Hematopoietic multipotent progenitor cell treated with erythropoietin and hydrocortisone succinate and interleukin-3 and kit ligand, for 8 days (in vitro differentiated cells): ENCODE measurements around the gene PSMG4.

Source experiments
- DNase-seq: peaks from one replicate; pipeline ENCODE4 v3.0.0-alpha.2; 2015

The PSMG4 gene, protein sequence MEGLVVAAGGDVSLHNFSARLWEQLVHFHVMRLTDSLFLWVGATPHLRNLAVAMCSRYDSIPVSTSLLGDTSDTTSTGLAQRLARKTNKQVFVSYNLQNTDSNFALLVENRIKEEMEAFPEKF

GRCh38 chr6:3258720-3259490 is at the start of gene PSMG4:
Gene PSMG4, plus strand, starts transcription at chr6:3258947. Its CDS starts 76 bp downstream, at chr6:3259023.
- peak; percentile 80 for DNase-seq

DNA sequence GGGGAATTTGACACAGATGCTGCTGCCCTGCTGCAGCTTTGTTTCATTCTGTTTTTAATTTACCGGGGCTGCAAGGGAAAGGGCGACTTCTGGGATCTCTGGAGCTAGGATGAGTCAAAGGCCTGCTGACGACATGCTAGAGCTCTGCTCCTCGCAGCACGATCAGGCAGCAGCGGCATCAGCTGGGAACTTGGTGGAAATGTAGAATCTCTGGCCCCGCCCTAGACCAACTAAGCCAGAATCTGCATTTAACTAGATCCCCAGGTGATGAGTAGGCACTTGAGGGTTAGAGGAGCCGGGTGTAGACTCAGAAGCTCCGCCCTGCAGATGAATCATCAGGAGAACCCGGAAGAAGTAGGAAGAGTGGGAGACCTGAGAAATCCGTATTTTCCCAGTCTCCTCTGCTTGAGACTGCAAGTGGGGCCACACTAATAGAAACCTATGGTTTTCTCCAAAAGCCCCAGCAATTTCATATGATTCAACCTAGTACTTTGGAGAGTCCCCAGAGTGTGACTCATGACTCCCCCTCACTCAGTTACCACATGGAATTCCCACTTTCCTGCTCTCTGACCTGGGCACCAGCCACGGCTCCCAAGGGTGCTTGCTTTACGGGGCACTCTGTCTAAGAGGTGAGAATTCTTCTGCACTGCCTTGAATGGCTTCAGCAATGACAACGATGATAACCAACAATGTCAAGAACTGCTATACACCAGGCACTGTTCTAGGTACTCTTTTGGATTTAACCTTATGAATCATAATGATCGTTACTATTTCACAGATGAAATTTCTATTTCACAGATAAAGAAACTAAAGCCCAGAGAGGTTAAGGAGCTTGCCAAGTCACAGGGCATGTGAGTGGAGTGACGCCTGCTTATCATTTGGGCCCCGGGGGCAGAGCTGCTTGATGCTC is 49.4 kb upstream of the PSMG4 start:
- peak; percentile 89 for DNase-seq

DNA sequence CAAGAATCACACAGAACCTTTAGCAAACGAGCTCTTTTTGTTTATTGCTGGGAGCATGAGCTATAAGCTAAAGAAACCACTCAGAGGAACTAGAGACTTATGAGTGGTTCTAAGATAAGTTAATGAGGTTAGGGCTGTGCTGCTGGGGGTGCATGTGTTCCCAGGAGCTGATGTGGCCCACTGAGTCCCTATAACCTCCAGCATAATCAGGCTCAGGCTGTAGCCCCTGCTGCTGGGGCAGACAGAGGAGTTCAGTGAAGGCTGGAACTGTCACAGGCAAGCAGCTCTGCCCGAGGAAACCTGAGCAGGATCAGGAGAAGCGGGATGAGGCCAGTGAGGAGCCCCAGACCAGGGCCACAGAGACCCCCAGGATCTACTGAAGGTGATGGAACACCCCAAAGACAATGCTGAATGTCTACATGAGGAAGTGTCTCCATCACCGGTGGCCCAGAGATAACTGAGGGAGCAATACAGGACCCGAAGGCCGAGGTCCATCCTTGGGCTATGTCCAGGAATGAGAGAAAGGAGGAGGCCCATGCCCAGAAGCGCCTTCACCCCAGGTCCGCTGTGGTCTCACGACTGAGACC is 48.6 kb upstream of the PSMG4 start:
- DNase-seq, result no peak

GRCh38 chr6:3211681-3212080 is 47.1 kb upstream of the PSMG4 start:
- DNase-seq, result no peak

DNA sequence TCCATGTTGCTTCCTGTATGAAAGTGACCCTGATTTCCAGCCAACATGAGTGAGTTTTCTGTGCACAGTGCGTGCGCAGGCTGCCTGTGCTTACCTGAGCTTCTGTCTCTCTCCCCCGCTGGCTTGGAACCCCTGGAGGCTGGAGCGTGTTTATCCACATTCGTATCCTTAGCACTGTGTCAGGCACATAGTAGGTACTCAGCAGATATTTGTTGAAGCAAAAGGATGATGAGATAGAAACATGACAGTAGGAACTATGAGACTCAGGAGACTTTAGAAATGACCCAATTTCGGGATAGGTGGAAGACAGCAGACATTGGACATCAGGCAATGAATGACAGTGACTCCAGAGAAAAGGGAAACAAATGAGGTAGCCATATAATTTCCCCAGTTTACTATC is 46.5 kb upstream of the PSMG4 start:
- no peak for DNase-seq

DNA sequence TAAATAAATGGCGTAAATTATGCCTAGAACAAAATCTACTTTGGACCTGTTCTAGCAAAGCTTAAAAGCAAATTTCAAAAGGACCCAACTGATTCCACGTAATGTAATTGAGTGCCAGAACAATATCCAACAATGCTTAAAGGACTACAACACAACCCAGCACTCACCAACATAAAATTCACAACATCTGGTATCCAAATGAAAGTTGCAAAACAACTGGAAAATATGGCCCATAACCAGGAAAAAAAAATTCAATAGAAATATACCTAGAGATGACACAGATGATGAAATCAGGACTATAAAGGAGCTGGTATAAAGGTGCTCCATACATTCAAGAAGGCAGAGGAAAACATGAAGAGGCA is 45.4 kb upstream of the PSMG4 start:
- no peak for DNase-seq

DNA sequence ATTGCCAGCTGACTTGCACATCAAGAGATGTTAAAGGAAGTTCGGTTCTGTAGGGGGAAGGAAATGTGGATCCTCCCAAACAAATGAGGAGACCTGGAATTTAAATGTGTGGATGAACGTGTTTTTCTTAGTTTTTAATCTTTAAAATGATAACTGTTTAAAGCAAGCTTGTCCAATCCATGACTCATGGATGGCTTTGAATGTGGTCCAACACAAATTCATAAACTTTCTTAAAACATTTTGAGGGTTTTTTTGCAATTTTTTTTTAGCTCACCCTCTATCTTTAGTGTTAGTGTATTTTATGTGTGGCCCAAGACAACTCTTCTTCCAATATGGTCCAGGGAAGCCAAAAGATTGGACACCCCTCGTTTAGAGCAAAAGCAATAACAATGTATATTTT is 43.8 kb upstream of the PSMG4 start:
- no peak for DNase-seq

DNA sequence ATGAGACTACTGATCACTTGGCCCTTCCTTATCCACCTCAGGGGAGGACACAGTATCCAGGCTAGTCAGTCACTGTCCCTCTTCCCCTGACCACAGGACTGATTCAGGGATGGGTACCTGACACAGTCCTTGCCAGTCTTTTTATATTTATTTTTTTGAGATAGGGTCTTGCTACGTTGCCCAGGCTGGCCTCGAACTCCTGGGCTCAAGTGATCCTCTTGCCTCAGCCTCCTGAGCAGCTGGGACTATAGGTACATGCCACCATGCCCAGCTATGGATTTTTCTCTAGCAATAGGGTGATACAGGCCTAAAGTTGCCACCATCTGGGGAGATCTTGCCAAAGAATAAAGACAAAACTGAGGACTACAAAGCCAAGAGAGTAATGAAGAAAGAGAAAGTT is 41.5 kb upstream of the PSMG4 start:
- no peak for DNase-seq

DNA sequence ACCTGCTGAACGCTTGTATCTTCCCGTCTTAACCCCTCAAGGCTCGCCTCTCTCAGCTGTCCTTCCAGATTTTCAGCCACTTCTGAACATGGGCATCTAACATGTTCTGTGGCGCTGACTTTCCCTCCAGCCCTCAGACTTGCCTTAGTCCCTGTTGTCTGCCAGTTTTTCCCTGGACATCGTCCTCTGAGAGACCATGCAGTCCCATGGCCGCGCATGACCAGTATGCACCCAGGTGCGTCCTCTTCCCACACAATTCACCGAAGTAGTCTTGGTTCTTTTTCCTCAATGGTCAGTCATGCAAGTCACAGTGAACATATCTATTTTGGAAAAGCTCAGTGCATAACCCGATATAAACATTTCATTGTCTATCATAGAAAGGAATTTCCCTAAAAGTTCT is 40.5 kb upstream of the PSMG4 start:
- DNase-seq, result no peak

GRCh38 chr6:3220366-3220765 is 38.4 kb upstream of the PSMG4 start:
- no peak for DNase-seq

DNA sequence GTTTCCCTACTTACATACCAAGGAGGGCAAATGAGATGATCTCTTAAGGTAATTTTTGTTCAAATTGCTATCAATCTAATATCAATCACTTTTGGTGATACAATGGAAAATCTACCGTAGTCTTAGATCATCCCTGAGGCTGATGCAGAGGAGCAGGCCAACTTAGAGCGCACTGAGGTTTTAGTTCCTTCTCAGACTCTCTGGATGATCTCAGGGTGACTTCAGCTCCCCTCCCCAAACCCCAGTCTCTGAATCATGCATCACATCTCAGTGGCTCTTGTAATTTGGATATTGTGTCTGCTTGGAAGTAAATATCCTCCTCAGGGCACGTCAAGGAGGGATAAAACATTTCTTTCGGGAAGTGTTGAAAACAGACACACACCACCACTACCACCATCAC is 37.2 kb upstream of the PSMG4 start:
- DNase-seq, result no peak

DNA sequence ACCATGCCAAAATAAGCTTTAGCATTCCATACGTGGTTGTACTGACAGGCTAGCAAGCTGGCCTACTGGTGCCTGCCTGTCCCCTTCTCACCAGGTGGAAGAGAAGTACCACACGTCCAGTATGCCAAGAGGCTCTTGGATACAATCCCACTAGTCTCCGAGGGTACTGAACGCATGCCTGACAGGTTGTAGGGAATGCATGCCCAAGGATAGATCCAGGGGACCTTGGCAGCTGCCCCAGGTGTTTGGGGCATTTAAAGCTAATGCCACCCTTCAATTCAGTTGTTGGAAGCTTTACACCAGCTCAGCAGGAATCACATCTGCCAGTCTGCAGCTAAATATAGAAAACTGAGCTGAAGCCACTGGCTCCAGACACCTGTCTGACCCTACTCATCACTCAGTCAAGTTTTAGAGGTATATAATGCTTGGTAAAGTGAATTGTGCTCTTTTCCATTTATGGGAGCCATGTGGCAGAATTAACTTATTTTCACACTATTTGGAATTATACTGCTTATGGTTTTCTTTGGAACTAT is 36.2 kb upstream of the PSMG4 start:
- no peak for DNase-seq

DNA sequence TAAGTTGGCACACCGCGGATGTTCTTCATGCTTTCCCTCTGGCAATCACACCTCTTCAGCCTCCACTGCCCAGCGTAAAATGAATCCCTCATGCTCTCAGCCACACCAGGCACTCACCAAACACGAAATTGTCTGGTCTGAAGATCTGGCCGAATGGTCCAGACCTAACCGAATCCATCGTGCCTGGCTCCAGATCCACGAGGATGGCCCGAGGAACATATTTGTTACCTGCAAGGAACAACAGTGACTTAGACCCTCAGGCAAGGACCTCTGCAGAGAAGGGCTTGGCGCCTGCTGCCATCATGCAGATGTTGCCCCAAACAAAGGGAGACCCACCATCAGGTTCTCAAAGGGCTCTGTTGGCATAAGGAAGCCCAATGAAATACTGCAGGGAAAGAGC is 32.7 kb upstream of the PSMG4 start:
- no peak for DNase-seq

- DNase-seq, result peak; percentile 47
Measured at GRCh38 chr6:3226481-3227362, 32.0 kb upstream of the PSMG4 start.

GRCh38 chr6:3227363-3228045 is 31.2 kb upstream of the PSMG4 start, which contains the start of gene TUBB2B:
Gene TUBB2B, minus strand, starts transcription at chr6:3227653. Its CDS starts 110 bp downstream, at chr6:3227543.
- DNase-seq, result no peak

- no peak for DNase-seq
Measured at GRCh38 chr6:3228046-3228671, 30.6 kb upstream of the PSMG4 start.

- DNase-seq, result no peak
Measured at GRCh38 chr6:3228771-3229565, 29.8 kb upstream of the PSMG4 start.

GRCh38 chr6:3229566-3230178 is 29.1 kb upstream of the PSMG4 start:
- DNase-seq, result no peak

- DNase-seq, result no peak
Measured at GRCh38 chr6:3230256-3230882, 28.4 kb upstream of the PSMG4 start.
